ENCODE results near the gene BATF3. TPM values are rescaled to one million over a fixed set of nuclear protein-coding genes. Genes with fewer than 3 reads are reported as not detected.

BATF3 gene
- total RNA-seq, 6 donors from 2014 or later = 2.6 to 14.1 (median 9.4) TPM

DNA sequence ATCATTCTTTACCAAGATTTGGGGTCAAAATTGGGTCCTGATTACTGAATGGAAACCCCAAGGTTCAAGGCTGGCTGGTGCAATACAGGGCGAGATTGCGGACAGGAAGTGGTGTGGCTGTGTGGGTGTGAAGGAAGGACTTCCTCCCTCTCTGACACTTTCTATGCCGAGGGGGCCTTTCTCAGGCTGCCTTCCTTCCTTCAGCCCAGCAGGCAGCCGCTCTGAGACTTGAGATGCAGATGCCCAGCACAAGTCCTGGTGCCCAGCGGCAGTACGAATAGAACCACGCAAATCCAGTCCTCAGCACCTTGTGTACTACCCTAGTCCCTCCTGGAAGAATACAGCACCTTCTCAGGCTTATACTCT lies 16.3 kb downstream of the BATF3 start:
- no peak for TF ChIP-seq POLR2A (IDR thresholded peaks at IDR 0.05)
- peak in 1 of 2 donors; percentile 44 for TF ChIP-seq POLR2AphosphoS5 (IDR thresholded peaks at IDR 0.05)
- Histone ChIP-seq H3K9me3 (no peaks in the 10 kb centered on the region), H3K27me3 (no peaks in the 10 kb centered on the region), H3K36me3 (peaks cover 0 to 4% (median 0%) of the 10 kb centered on the region in 4 donors), H3K27ac (peak overlapping the region in 1 of 4 donors; percentile 22), H3K4me1 (peaks cover 3 to 11% (median 8%) of the 10 kb centered on the region in 4 donors), H3K4me3 (no peak overlapping the region)
- ATAC-seq (ENCODE audit: low FRiP score in 2 of 2) (peak; percentile 74 to 89), DNase-seq (peak in 1 of 2 donors; percentile 63)
- 51 to 54% methylated on average over 7 of the region's 7 CpGs for WGBS, 2 donors

DNA sequence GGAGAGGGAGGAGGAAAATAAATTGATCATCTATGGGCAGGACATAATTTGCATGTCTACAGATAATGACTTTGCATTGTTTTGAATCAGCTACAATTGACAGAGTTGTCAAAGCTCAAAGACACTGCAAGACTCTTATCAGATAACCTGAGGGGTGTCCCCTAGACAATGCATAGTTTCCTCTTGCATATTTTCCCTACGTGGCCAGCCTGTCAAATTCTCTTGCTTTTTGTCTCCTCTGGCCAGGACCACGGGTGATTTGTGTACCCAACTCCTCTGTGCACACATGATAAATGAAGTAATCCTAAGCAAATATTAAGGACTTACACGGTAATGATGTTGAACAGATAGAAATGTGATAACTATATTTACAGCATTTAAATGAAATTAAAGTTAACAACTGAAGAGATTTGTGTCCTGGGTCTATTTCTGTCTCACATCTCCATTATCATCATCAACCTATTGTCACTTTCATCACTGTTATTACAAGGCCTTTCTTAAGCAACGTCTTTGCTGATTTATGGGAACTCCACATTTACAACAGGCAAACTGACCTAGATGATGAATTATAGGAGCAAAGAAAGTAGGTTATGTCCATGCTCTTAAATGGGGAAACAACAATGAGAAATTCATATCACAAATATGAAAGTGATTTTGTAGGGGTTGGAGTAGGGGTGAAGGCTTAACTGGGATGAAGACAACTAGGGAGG lies 18.8 kb downstream of the BATF3 start:
- H3K36me3 ChIP-seq = no peaks in the 10 kb centered on the region
- ATAC-seq (ENCODE audit: low FRiP score in 2 of 2) (no peak), DNase-seq (no peak)
- H3K4me1 ChIP-seq = peaks cover 3 to 11% (median 8%) of the 10 kb centered on the region in 4 donors
- no peak for TF ChIP-seq POLR2A (IDR thresholded peaks at IDR 0.05)
- TF ChIP-seq, protein P1, sequence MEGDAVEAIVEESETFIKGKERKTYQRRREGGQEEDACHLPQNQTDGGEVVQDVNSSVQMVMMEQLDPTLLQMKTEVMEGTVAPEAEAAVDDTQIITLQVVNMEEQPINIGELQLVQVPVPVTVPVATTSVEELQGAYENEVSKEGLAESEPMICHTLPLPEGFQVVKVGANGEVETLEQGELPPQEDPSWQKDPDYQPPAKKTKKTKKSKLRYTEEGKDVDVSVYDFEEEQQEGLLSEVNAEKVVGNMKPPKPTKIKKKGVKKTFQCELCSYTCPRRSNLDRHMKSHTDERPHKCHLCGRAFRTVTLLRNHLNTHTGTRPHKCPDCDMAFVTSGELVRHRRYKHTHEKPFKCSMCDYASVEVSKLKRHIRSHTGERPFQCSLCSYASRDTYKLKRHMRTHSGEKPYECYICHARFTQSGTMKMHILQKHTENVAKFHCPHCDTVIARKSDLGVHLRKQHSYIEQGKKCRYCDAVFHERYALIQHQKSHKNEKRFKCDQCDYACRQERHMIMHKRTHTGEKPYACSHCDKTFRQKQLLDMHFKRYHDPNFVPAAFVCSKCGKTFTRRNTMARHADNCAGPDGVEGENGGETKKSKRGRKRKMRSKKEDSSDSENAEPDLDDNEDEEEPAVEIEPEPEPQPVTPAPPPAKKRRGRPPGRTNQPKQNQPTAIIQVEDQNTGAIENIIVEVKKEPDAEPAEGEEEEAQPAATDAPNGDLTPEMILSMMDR (IDR thresholded peaks at IDR 0.05) = no peak
- TF ChIP-seq POLR2AphosphoS5 (IDR thresholded peaks at IDR 0.05) = no peak
- TF ChIP-seq EP300 (IDR thresholded peaks at IDR 0.05) = no peak
- no peaks in the 10 kb centered on the region for H3K9me3 ChIP-seq
- no peaks in the 10 kb centered on the region for H3K27me3 ChIP-seq
- H3K27ac ChIP-seq = no peak overlapping the region
- WGBS, 2 donors = 28 to 43% methylated on average over 4 of the region's 4 CpGs
- H3K4me3 ChIP-seq = no peak overlapping the region

DNA sequence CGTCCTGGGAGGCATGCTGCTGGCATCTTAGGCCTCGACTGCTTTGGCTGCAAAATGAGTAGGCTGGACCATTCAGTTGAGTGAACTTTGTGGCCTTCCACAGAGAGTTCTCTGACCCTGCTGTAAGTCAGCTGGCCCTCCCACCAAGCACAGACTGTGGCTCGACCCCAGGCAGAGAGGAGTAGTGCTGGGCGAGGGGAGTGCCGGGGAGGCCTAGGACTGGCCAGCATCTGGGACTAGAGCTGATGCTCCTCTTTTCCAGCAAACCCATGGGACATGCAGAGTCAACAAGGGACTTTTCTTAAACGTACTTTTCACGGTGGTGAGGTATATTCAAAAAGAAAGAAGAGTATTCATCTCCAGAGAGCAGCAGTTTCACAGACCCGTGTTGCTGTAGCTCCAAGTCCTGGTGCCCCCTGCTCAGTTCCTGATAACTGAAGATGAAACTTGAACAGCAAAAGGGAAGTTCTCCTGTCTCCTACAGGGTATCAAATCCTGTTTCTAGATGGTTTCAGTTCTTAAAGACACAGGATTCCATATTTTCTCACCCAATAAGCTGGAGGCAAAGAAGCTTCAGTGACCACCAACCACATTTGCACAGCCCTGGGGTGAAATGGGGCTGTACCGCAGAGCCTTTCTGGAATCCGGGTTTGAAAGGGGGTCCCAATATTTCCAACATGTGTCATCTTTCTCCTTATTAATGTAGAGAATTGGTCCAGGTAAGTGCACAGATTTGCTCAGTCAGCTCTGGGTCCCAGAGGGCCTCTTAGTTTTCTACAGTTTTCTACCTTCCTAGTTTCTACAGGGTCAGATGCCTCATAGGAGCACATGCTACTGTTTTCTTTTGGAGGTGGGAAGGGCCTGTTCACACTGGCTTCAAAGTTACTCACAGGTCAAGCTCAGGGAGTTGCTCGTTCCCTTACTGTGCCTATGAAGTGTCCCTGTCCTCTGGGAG lies 20.9 kb downstream of the BATF3 start:
- 77% methylated on average over 9 to 11 of the region's 11 CpGs for WGBS, 2 donors
- no peaks in the 10 kb centered on the region for H3K9me3 ChIP-seq
- H3K27me3 ChIP-seq = no peaks in the 10 kb centered on the region
- ATAC-seq (ENCODE audit: low FRiP score in 2 of 2) (peak in 1 of 2 donors; percentile 38), DNase-seq (no peak)
- H3K27ac ChIP-seq = no peak overlapping the region
- no peak for TF ChIP-seq POLR2AphosphoS5 (IDR thresholded peaks at IDR 0.05)
- TF ChIP-seq, protein P1 (IDR thresholded peaks at IDR 0.05) = no peak
- no peak for TF ChIP-seq POLR2A (IDR thresholded peaks at IDR 0.05)
- TF ChIP-seq EP300 (IDR thresholded peaks at IDR 0.05) = no peak
- peaks cover 3 to 9% (median 5%) of the 10 kb centered on the region in 4 donors for H3K4me1 ChIP-seq
- H3K36me3 ChIP-seq = no peaks in the 10 kb centered on the region
- H3K4me3 ChIP-seq = no peak overlapping the region

DNA sequence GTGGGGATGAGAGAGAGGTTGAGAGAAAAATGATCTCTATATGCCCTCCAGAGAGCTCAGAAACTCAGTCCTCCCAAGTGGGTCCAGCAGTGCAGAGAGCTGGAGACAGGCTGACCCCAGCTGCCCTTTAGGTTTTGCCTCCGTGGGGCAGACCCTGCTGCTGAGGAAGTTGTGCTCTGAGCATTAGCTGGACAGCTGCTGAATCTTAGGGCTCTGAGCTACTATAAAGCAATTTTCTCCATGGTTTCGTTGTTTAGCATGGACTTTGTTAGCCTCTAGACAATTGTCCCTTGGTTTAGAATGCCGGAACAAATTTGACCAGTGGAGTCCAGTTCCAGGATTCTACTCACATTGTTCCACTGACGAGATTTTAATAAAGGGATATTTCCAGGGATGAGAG lies 22.1 kb downstream of the BATF3 start:
- H3K36me3 ChIP-seq = no peaks in the 10 kb centered on the region
- no peaks in the 10 kb centered on the region for H3K9me3 ChIP-seq
- no peak for ATAC-seq (ENCODE audit: low FRiP score in 2 of 2)
- H3K27ac ChIP-seq = no peak overlapping the region
- no peak overlapping the region for H3K4me3 ChIP-seq
- TF ChIP-seq POLR2A (IDR thresholded peaks at IDR 0.05) (no peak), EP300 (IDR thresholded peaks at IDR 0.05) (no peak), POLR2AphosphoS5 (IDR thresholded peaks at IDR 0.05) (no peak)
- TF ChIP-seq, protein P1 (IDR thresholded peaks at IDR 0.05) = no peak
- 93 to 94% methylated on average over 4 of the region's 4 CpGs for WGBS, 2 donors
- no peak for DNase-seq
- H3K4me1 ChIP-seq = peaks cover 0 to under 1% (median 0%) of the 10 kb centered on the region in 4 donors
- no peaks in the 10 kb centered on the region for H3K27me3 ChIP-seq

DNA sequence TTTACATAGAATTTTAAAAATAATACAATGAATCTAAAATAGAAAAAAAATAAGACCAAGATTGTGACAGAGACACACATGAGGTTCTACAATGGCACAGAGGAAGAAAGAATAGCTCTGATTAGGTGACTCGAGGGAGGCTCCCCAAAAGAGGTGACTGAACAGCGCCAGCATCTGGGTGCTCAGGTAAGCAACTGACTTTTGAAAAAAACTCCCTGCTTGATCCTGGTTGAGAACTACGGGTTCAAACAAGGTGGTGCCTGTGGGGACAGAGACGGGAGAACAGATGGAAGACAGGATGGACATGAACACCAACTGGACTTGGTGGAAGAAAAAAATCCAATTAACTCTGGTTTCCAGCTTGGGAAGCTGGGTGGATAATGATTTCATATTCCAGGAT lies 22.5 kb downstream of the BATF3 start:
- Histone ChIP-seq H3K27me3 (no peaks in the 10 kb centered on the region), H3K9me3 (no peaks in the 10 kb centered on the region), H3K27ac (no peak overlapping the region), H3K4me1 (no peaks in the 10 kb centered on the region), H3K36me3 (no peaks in the 10 kb centered on the region), H3K4me3 (no peak overlapping the region)
- 80 to 85% methylated on average over 4 of the region's 4 CpGs for WGBS, 2 donors
- no peak for ATAC-seq (ENCODE audit: low FRiP score in 2 of 2)
- no peak for DNase-seq
- TF ChIP-seq, protein P1 (IDR thresholded peaks at IDR 0.05) = no peak
- no peak for TF ChIP-seq POLR2AphosphoS5 (IDR thresholded peaks at IDR 0.05)
- no peak for TF ChIP-seq POLR2A (IDR thresholded peaks at IDR 0.05)
- TF ChIP-seq EP300 (IDR thresholded peaks at IDR 0.05) = no peak
